ENCODE results near the gene CAMK2N1.

The CAMK2N1 gene

DNA sequence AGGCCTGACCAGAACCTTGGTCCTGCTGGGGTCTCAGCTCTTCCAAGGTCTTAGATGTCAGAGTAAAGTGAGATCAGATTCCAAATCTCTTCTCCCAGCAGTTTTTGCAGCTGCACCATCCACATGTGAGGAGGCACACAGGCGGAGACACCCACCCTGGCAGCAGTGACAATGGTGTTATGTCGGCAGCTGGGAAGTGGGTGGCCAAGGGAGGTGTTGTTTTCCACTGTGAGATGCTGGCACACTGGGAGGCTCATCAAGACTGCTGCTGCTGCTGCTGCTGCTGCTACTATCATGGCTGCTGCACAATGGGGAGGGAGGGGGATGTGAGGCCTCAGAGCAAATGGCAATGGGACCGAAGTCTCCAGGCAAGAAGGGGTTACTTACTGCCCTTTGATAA is 23.6 kb downstream of the CAMK2N1 start:
- no peak for ATAC-seq
- no peak for TF ChIP-seq PPARA (CRISPR knock-in tag; IDR thresholded peaks at IDR 0.05; ENCODE audit: borderline replicate concordance)
- no peak for TF ChIP-seq ZFP30 (CRISPR knock-in tag; IDR thresholded peaks at IDR 0.05)
- no peak for TF ChIP-seq OSR1 (CRISPR knock-in tag; IDR thresholded peaks at IDR 0.05)
- TF ChIP-seq SNAI2 (CRISPR knock-in tag; IDR thresholded peaks at IDR 0.05), result no peak
- no peak for TF ChIP-seq PATZ1 (CRISPR knock-in tag; IDR thresholded peaks at IDR 0.05; ENCODE audit: borderline replicate concordance)
- no peak for TF ChIP-seq ZNF565 (CRISPR knock-in tag; conservative IDR thresholded peaks at IDR 0.05; ENCODE audit: low read depth)
- TF ChIP-seq RARB (CRISPR knock-in tag; IDR thresholded peaks at IDR 0.05), result no peak
- no peak for TF ChIP-seq ZNF8 (CRISPR knock-in tag; IDR thresholded peaks at IDR 0.05)
- TF ChIP-seq CSDC2 (CRISPR knock-in tag; IDR thresholded peaks at IDR 0.05), result no peak
- TF ChIP-seq, protein P1, sequence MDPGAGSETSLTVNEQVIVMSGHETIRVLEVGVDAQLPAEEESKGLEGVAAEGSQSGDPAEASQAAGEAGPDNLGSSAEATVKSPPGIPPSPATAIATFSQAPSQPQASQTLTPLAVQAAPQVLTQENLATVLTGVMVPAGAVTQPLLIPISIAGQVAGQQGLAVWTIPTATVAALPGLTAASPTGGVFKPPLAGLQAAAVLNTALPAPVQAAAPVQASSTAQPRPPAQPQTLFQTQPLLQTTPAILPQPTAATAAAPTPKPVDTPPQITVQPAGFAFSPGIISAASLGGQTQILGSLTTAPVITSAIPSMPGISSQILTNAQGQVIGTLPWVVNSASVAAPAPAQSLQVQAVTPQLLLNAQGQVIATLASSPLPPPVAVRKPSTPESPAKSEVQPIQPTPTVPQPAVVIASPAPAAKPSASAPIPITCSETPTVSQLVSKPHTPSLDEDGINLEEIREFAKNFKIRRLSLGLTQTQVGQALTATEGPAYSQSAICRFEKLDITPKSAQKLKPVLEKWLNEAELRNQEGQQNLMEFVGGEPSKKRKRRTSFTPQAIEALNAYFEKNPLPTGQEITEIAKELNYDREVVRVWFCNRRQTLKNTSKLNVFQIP (CRISPR knock-in tag; IDR thresholded peaks at IDR 0.05; ENCODE audit: borderline replicate concordance, low read depth), result no peak

GRCh38 chr1:20458717-20459116 is 27.3 kb downstream of the CAMK2N1 start:
- no peak for ATAC-seq
- TF ChIP-seq, protein P2, sequence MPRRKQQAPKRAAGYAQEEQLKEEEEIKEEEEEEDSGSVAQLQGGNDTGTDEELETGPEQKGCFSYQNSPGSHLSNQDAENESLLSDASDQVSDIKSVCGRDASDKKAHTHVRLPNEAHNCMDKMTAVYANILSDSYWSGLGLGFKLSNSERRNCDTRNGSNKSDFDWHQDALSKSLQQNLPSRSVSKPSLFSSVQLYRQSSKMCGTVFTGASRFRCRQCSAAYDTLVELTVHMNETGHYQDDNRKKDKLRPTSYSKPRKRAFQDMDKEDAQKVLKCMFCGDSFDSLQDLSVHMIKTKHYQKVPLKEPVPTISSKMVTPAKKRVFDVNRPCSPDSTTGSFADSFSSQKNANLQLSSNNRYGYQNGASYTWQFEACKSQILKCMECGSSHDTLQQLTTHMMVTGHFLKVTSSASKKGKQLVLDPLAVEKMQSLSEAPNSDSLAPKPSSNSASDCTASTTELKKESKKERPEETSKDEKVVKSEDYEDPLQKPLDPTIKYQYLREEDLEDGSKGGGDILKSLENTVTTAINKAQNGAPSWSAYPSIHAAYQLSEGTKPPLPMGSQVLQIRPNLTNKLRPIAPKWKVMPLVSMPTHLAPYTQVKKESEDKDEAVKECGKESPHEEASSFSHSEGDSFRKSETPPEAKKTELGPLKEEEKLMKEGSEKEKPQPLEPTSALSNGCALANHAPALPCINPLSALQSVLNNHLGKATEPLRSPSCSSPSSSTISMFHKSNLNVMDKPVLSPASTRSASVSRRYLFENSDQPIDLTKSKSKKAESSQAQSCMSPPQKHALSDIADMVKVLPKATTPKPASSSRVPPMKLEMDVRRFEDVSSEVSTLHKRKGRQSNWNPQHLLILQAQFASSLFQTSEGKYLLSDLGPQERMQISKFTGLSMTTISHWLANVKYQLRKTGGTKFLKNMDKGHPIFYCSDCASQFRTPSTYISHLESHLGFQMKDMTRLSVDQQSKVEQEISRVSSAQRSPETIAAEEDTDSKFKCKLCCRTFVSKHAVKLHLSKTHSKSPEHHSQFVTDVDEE (CRISPR knock-in tag; IDR thresholded peaks at IDR 0.05), result no peak
- TF ChIP-seq ISL1 (CRISPR knock-in tag; IDR thresholded peaks at IDR 0.05) (no peak), SNAI2 (CRISPR knock-in tag; IDR thresholded peaks at IDR 0.05) (no peak), ZNF565 (CRISPR knock-in tag; conservative IDR thresholded peaks at IDR 0.05; ENCODE audit: low read depth) (no peak), RARB (CRISPR knock-in tag; IDR thresholded peaks at IDR 0.05) (no peak), ZFP30 (CRISPR knock-in tag; IDR thresholded peaks at IDR 0.05) (no peak), ESRRG (CRISPR knock-in tag; IDR thresholded peaks at IDR 0.05) (no peak), ZC3H10 (CRISPR knock-in tag; IDR thresholded peaks at IDR 0.05) (no peak), BACH2 (CRISPR knock-in tag; IDR thresholded peaks at IDR 0.05; ENCODE audit: borderline replicate concordance) (no peak), ARNTL (CRISPR knock-in tag; IDR thresholded peaks at IDR 0.05; ENCODE audit: borderline replicate concordance, low read depth) (no peak), ZFP3 (CRISPR knock-in tag; IDR thresholded peaks at IDR 0.05) (no peak), TOX (CRISPR knock-in tag; IDR thresholded peaks at IDR 0.05; ENCODE audit: borderline replicate concordance) (no peak), PATZ1 (CRISPR knock-in tag; IDR thresholded peaks at IDR 0.05; ENCODE audit: borderline replicate concordance) (no peak), OSR1 (CRISPR knock-in tag; IDR thresholded peaks at IDR 0.05) (no peak), GLIS3 (CRISPR knock-in tag; IDR thresholded peaks at IDR 0.05) (no peak), ZNF70 (CRISPR knock-in tag; IDR thresholded peaks at IDR 0.05) (no peak), CSDC2 (CRISPR knock-in tag; IDR thresholded peaks at IDR 0.05) (no peak), PPARA (CRISPR knock-in tag; IDR thresholded peaks at IDR 0.05; ENCODE audit: borderline replicate concordance) (no peak)
- TF ChIP-seq, protein P1 (CRISPR knock-in tag; IDR thresholded peaks at IDR 0.05; ENCODE audit: borderline replicate concordance, low read depth), result no peak
- TF ChIP-seq, protein P3, sequence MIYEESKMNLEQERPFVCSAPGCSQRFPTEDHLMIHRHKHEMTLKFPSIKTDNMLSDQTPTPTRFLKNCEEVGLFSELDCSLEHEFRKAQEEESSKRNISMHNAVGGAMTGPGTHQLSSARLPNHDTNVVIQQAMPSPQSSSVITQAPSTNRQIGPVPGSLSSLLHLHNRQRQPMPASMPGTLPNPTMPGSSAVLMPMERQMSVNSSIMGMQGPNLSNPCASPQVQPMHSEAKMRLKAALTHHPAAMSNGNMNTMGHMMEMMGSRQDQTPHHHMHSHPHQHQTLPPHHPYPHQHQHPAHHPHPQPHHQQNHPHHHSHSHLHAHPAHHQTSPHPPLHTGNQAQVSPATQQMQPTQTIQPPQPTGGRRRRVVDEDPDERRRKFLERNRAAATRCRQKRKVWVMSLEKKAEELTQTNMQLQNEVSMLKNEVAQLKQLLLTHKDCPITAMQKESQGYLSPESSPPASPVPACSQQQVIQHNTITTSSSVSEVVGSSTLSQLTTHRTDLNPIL (CRISPR knock-in tag; IDR thresholded peaks at IDR 0.05; ENCODE audit: low read depth), result no peak

Data from SK-N-SH treated with all-trans-retinoic acid at 6 μM for 48 hours (cell line).